PC-3 (cell line): ENCODE data around the gene OOSP1. TPM values are rescaled to one million over a fixed set of nuclear protein-coding genes. Genes with fewer than 3 reads are reported as not detected.
A peak's percentile ranks its signal among the peaks of the same experiment; 100 is the strongest.

ENCODE experiments used
- ATAC-seq: fragments of 200-7000 bp; cut with Tn5 transposase; 2 replicates; pipeline ENCODE4 v1.9.1; 2020; ENCODE audit warnings: mild to moderate bottlenecking, moderate library complexity
- Bru-seq: library from RNA; stranded (reverse); fragments of 400-500 nt; gene quantifications from one replicate; lab custom pipeline; 2021; lab: Mats Ljungman, UMichigan
- BruChase-seq, 2 experiments: library from RNA; stranded (reverse); fragments of 400-500 nt; gene quantifications; one replicate each; lab custom pipeline; 2021; lab: Mats Ljungman, UMichigan
- BruUV-seq: library from RNA; stranded (reverse); fragments of 400-500 nt; replicated peaks from 2 replicates; lab custom pipeline; 2021; lab: Mats Ljungman, UMichigan
- CTCF ChIA-PET: fragments of 300-600 bp; sonication (Branson Sonifier 250); formaldehyde crosslinking; loops from one replicate; lab custom pipeline; 2022; ENCODE audit warnings: antibody characterized with exemption; lab: Charles Lee
- POLR2A ChIA-PET: fragments of 300-600 bp; sonication (Branson Sonifier 250); formaldehyde crosslinking; loops from one replicate; lab custom pipeline; 2022; ENCODE audit warnings: antibody characterized with exemption; ENCODE audit not compliant: unreplicated experiment; lab: Charles Lee
- DNase-seq: peaks from one replicate; pipeline ENCODE4 v3.0.0-alpha.2; 2015
- H2AFZ ChIP-seq: fragments of 300-600 bp; sonication (generic); 2 replicates; pipeline ENCODE4 v1.6.0; 2016; ENCODE audit warnings: antibody characterized with exemption, low read length
- H3F3A ChIP-seq: fragments of 300-600 bp; sonication (generic); one replicate; pipeline ENCODE4 v1.6.0; 2017; ENCODE audit warnings: antibody characterized with exemption, low read length, control low read depth, mild to moderate bottlenecking; ENCODE audit not compliant: unreplicated experiment
- H3K27ac ChIP-seq: fragments of 300-600 bp; sonication (generic); 2 replicates; pipeline ENCODE4 v1.5.1; 2016; ENCODE audit warnings: mild to moderate bottlenecking, low read length
- H3K27me3 ChIP-seq: fragments of 300-600 bp; sonication (generic); 2 replicates; pipeline ENCODE4 v1.6.1; 2016; ENCODE audit warnings: low read length, mixed read lengths
- H3K36me3 ChIP-seq: fragments of 300-600 bp; sonication (generic); 2 replicates; pipeline ENCODE4 v1.6.1; 2016; ENCODE audit warnings: low read depth, mixed run types, low read length, mixed read lengths
- H3K4me1 ChIP-seq: fragments of 300-600 bp; sonication (generic); 2 replicates; pipeline ENCODE4 v1.5.1; 2016; ENCODE audit warnings: low read length; ENCODE audit not compliant: insufficient read depth
- H3K4me2 ChIP-seq: fragments of 300-600 bp; sonication (generic); 2 replicates; pipeline ENCODE4 v1.6.0; 2016; ENCODE audit warnings: low read length
- H3K4me3 ChIP-seq: fragments of 300-600 bp; sonication (generic); 2 replicates; pipeline ENCODE4 v1.5.1; 2016; ENCODE audit warnings: mild to moderate bottlenecking, low read length, mixed read lengths
- H3K79me2 ChIP-seq: fragments of 300-600 bp; sonication (generic); 2 replicates; pipeline ENCODE4 v1.6.1; 2017; ENCODE audit warnings: low read length, mixed read lengths
- H3K9ac ChIP-seq: fragments of 300-600 bp; sonication (generic); 2 replicates; pipeline ENCODE4 v1.6.0; 2016; ENCODE audit warnings: mild to moderate bottlenecking, low read length
- H3K9me2 ChIP-seq: fragments of 300-600 bp; sonication (generic); replicated peaks from 2 replicates; pipeline ENCODE4 v1.6.1; 2016; ENCODE audit warnings: mixed run types, low read length, mixed read lengths
- H3K9me3 ChIP-seq: fragments of 300-600 bp; sonication (generic); 2 replicates; pipeline ENCODE4 v1.6.1; 2016; ENCODE audit warnings: low read length, mixed read lengths
- H4K20me1 ChIP-seq: fragments of 300-600 bp; sonication (generic); 2 replicates; pipeline ENCODE4 v1.6.1; 2016; ENCODE audit warnings: low read length, mixed read lengths
- CTCF ChIP-seq: fragments of 300-600 bp; sonication (generic); conservative IDR thresholded peaks from 2 replicates; pipeline ENCODE4 v1.5.1; 2017; ENCODE audit warnings: antibody characterized with exemption, low read depth, mild to moderate bottlenecking, low read length
- EZH2 ChIP-seq: fragments of 300-600 bp; sonication (generic); IDR thresholded peaks from one replicate; pipeline ENCODE4 v1.6.1; 2017; ENCODE audit warnings: antibody characterized with exemption, mild to moderate bottlenecking, low read length; ENCODE audit not compliant: unreplicated experiment
- EZH2phosphoT487 ChIP-seq: fragments of 300-600 bp; sonication (generic); IDR thresholded peaks from 2 replicates; pipeline ENCODE4 v1.6.1; 2018; ENCODE audit warnings: mild to moderate bottlenecking, antibody characterized with exemption, low read length, borderline replicate concordance
- intact Hi-C: fragments of 100-400 bp; cut with micrococcal nuclease; formaldehyde crosslinking; loops from 2 replicates; pipeline ENCODE4 v1.9.0; 2023
- long read RNA-seq: library from polyadenylated mRNA; unstranded; transcript quantifications from one replicate; pipeline ENCODE4 v2.0.0, GENCODE V29; 2021; ENCODE audit not compliant: unreplicated experiment
- total RNA-seq: library from RNA; depleted of rRNA; stranded (reverse); fragments of >200 nt; gene quantifications from 2 replicates; pipeline ENCODE4 v1.2.3, GENCODE V29; 2014; rRNA removed

Gene OOSP1
- not detected in 2 replicates for total RNA-seq
- Bru-seq, nascent RNA = percentile 17 among the genes with signal in this experiment
- BruChase-seq, experiment 1, labeled RNA remaining after a 6-hour chase = percentile 28 among the genes with signal in this experiment
- percentile 31 among the genes with signal in this experiment for BruChase-seq, experiment 2, labeled RNA remaining after a 2-hour chase
- long read RNA-seq = 0 reads

DNA sequence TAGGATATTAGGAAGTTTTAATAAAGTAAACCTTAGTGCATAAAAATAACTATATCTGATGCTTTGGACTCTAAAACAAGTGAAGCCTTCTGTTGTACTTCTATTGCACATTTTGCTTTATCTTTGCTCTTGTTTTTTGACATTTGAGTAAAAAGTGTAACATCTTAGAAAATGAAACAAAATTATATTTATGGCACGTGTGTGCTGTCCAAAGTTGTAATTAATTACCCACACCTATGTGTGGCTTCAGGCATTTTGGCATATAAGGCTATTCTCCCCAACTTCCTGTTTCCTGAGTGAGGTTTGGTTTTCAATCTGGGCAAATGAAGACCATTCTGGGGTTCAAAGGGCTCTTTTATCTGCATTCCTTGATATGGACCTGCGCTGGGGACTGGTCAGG, at the start of gene OOSP1:
OOSP1 (plus strand) TSS at position 301 of the 400 bp plus-strand sequence; CDS start at position 324, 23 bp downstream.
- DNase-seq (no peak), ATAC-seq (no peak)
- no TSS peak for BruUV-seq
- ChIA-PET CTCF (no interaction called here), POLR2A (no interaction called here)
- no peaks in the 10 kb centered on the region for H3K9me2 ChIP-seq
- TF ChIP-seq EZH2 = no peak
- TF ChIP-seq EZH2phosphoT487 = no peak
- TF ChIP-seq CTCF = no peak
- no peaks in the 10 kb centered on the region for H3K36me3 ChIP-seq
- H3K27me3 ChIP-seq = no peaks in the 10 kb centered on the region
- no peaks in the 10 kb centered on the region for H3F3A ChIP-seq
- H3K4me3 ChIP-seq = no peak within 1 kb of the TSS
- no peaks in the 10 kb centered on the region for H3K9me3 ChIP-seq
- no peak within 1 kb of the TSS for H3K4me2 ChIP-seq
- no peak within 1 kb of the TSS for H3K9ac ChIP-seq
- H2AFZ ChIP-seq = no peak within 1 kb of the TSS
- H3K4me1 ChIP-seq = no peaks in the 10 kb centered on the region
- H3K79me2 ChIP-seq = no peaks in the 10 kb centered on the region
- H3K27ac ChIP-seq = no peak within 1 kb of the TSS
- intact Hi-C loops = no loop called here
- no peaks in the 10 kb centered on the region for H4K20me1 ChIP-seq

GRCh38 chr11:59891781-59892181, 46.5 kb upstream of the OOSP1 start:
- Histone ChIP-seq H3K9me3 (no peaks in the 10 kb centered on the region), H3K9me2 (no peaks in the 10 kb centered on the region), H3K36me3 (no peaks in the 10 kb centered on the region), H3F3A (no peaks in the 10 kb centered on the region), H3K4me3 (no peak overlapping the region), H3K4me1 (0 out of 2 replicates have a peak, but pooled peaks cover 6% of the 10 kb centered on the region), H3K4me2 (no peak overlapping the region), H3K79me2 (no peaks in the 10 kb centered on the region), H4K20me1 (no peaks in the 10 kb centered on the region), H3K27ac (no peak overlapping the region), H2AFZ (no peak overlapping the region), H3K27me3 (no peaks in the 10 kb centered on the region), H3K9ac (no peak overlapping the region)
- no TSS peak for BruUV-seq
- ChIA-PET CTCF (no interaction called here), POLR2A (no interaction called here)
- intact Hi-C loops = no loop called here
- ATAC-seq (no peak), DNase-seq (no peak)
- TF ChIP-seq EZH2 = no peak
- no peak for TF ChIP-seq EZH2phosphoT487
- no peak for TF ChIP-seq CTCF

- Histone ChIP-seq H3K36me3 (no peaks in the 10 kb centered on the region), H3F3A (no peaks in the 10 kb centered on the region), H3K4me1 (peaks cover 20% of the 10 kb centered on the region), H4K20me1 (no peaks in the 10 kb centered on the region), H3K9me2 (no peaks in the 10 kb centered on the region), H3K27ac (no peak overlapping the region), H3K4me3 (no peak overlapping the region), H3K4me2 (no peak overlapping the region), H3K9me3 (no peaks in the 10 kb centered on the region), H3K27me3 (no peaks in the 10 kb centered on the region), H2AFZ (no peak overlapping the region), H3K9ac (no peak overlapping the region), H3K79me2 (no peaks in the 10 kb centered on the region)
- BruUV-seq = no TSS peak
- intact Hi-C loops = no loop called here
- no peak for TF ChIP-seq CTCF
- no peak for TF ChIP-seq EZH2
- no peak for TF ChIP-seq EZH2phosphoT487
- ChIA-PET CTCF (interaction anchor here (0.5 kb wide), 1 partner anchor 11 kb away, joined by 3 read pairs; no protein-coding TSS in a partner anchor), POLR2A (no interaction called here)
- DNase-seq (no peak), ATAC-seq (no peak)
These were observed 43.6 kb upstream of the OOSP1 start for GRCh38 chr11:59894616-59895015.
